GM12878 (cell line): Measurements from ENCODE around the gene PDCD1LG2. TPM values are rescaled to one million over a fixed set of nuclear protein-coding genes. Genes with fewer than 3 reads are reported as not detected.

ENCODE experiments used
- ATAC-seq: fragments of 200-7000 bp; cut with Tn5 transposase; 3 replicates; pipeline ENCODE4 v1.9.1; 2020; ENCODE audit warnings: mild to moderate bottlenecking, moderate library complexity
- BruUV-seq: library from RNA; stranded (reverse); fragments of 400-500 nt; replicated peaks from 2 replicates; lab custom pipeline; 2021; lab: Mats Ljungman, UMichigan
- CTCF ChIA-PET: fragments of 300-600 bp; sonication (Branson Sonifier 250); formaldehyde crosslinking; extraction: SDS; loops from one replicate; lab custom pipeline; 2021; ENCODE audit warnings: inconsistent platforms; lab: Yijun Ruan, JAX
- POLR2A ChIA-PET: fragments of 350-600 bp; formaldehyde crosslinking; extraction: SDS; loops from one replicate; lab custom pipeline; 2021; ENCODE audit warnings: inconsistent platforms; lab: Charles Lee
- RAD21 ChIA-PET: fragments of 300-600 bp; sonication (Branson Sonifier 250); formaldehyde crosslinking; loops from one replicate; lab custom pipeline; 2023; ENCODE audit warnings: antibody characterized with exemption; ENCODE audit not compliant: unreplicated experiment; lab: Charles Lee
- SMC1A ChIA-PET: fragments of 300-600 bp; sonication (Branson Sonifier 250); formaldehyde crosslinking; loops from one replicate; lab custom pipeline; 2023; ENCODE audit not compliant: unreplicated experiment, uncharacterized antibody; lab: Charles Lee
- DNase-seq: peaks from one replicate; pipeline ENCODE4 v3.0.0-alpha.2; 2011; ENCODE audit warnings: low read depth, low spot score
- FAIRE-seq: peaks from 3 replicates; lab custom pipeline; 2011; peaks lifted over from hg19 to GRCh38; lab: Jason Lieb, UNC
- H2AFZ ChIP-seq: 2 replicates; pipeline ENCODE4 v1.6.0; 2011; ENCODE audit warnings: low read depth, low read length, control low read depth; ENCODE audit not compliant: control insufficient read depth
- H3K27ac ChIP-seq: 2 replicates; pipeline ENCODE4 v1.5.1; 2011; ENCODE audit warnings: control low read depth; ENCODE audit not compliant: control insufficient read depth, insufficient read depth
- H3K27me3 ChIP-seq, 2 experiments: replicated peaks in 1 of 2; 2 replicates each; pipeline versions ENCODE4 v1.6.0 to v1.6.1; 2011; ENCODE audit warnings: low read length in 1 of 2; ENCODE audit not compliant: control insufficient read depth in 2 of 2, insufficient read depth in 2 of 2
- H3K36me3 ChIP-seq, 2 experiments: 2 replicates each; pipeline ENCODE4 v1.5.1; 2011; ENCODE audit warnings: low read length in 1 of 2; ENCODE audit not compliant: control insufficient read depth in 2 of 2, insufficient read depth in 2 of 2
- H3K4me1 ChIP-seq: 2 replicates; pipeline ENCODE4 v1.6.1; 2011; ENCODE audit warnings: mild to moderate bottlenecking, low read length, moderate library complexity, mixed read lengths; ENCODE audit not compliant: control insufficient read depth, insufficient read depth
- H3K4me2 ChIP-seq: 2 replicates; pipeline ENCODE4 v1.6.0; 2011; ENCODE audit warnings: control low read depth; ENCODE audit not compliant: control insufficient read depth, insufficient read depth
- H3K4me3 ChIP-seq: fragments of 200-600 bp; sonication (generic); 2 replicates; pipeline ENCODE4 v1.5.1; 2016
- H3K79me2 ChIP-seq: 2 replicates; pipeline ENCODE4 v1.6.0; 2011; ENCODE audit warnings: low read length; ENCODE audit not compliant: control insufficient read depth, insufficient read depth
- H3K9ac ChIP-seq: 2 replicates; pipeline ENCODE4 v1.8.0; 2011; ENCODE audit warnings: low read length, control low read depth, mixed read lengths; ENCODE audit not compliant: control insufficient read depth, insufficient read depth
- H3K9me3 ChIP-seq: replicated peaks from 3 replicates; pipeline ENCODE4 v1.5.1; 2011; ENCODE audit warnings: mild to moderate bottlenecking, low read length; ENCODE audit not compliant: control insufficient read depth, insufficient read depth
- H4K20me1 ChIP-seq: 2 replicates; pipeline ENCODE4 v1.6.0; 2011; ENCODE audit not compliant: control insufficient read depth, insufficient read depth
- BCLAF1 ChIP-seq: fragments of 450-650 bp; IDR thresholded peaks from 2 replicates; pipeline ENCODE4 v1.6.1; 2017; ENCODE audit warnings: antibody characterized with exemption, mild to moderate bottlenecking, moderate library complexity
- CHD4 ChIP-seq: fragments of 200-600 bp; sonication (generic); IDR thresholded peaks from 2 replicates; pipeline ENCODE4 v1.6.1; 2016; ENCODE audit warnings: mild to moderate bottlenecking
- E2F8 ChIP-seq: fragments of 450-650 bp; IDR thresholded peaks from 2 replicates; pipeline ENCODE4 v1.6.1; 2018; ENCODE audit warnings: mild to moderate bottlenecking, low read depth, moderate library complexity; ENCODE audit not compliant: partially characterized antibody
- KAT2A ChIP-seq: conservative IDR thresholded peaks from 2 replicates; pipeline ENCODE4 v1.6.1; 2011; ENCODE audit warnings: low read depth, low read length; ENCODE audit not compliant: control insufficient read depth
- RBBP5 ChIP-seq: fragments of 200-600 bp; sonication (generic); conservative IDR thresholded peaks from 2 replicates; pipeline ENCODE4 v1.6.1; 2016
- ZNF24 ChIP-seq: fragments of 450-650 bp; IDR thresholded peaks from 2 replicates; pipeline ENCODE4 v1.6.1; 2017; ENCODE audit warnings: antibody characterized with exemption, mild to moderate bottlenecking
- ZNF384 ChIP-seq: IDR thresholded peaks from 2 replicates; pipeline ENCODE4 v1.6.1; 2012; ENCODE audit warnings: low read depth, mild to moderate bottlenecking, low read length, improper control_type of control experiment, borderline replicate concordance
- WGBS: methylation state at CpG from one replicate; pipeline ENCODE4 v1.1.6; 2016; ENCODE audit warnings: low lambda C conversion rate; ENCODE audit not compliant: insufficient replicate concordance, insufficient coverage; ENCODE audit errors: missing lambda C conversion rate; 5-methylcytosine and 5-hydroxymethylcytosine counted together
- in situ Hi-C: fragments of 300-500 bp; cut with MboI; formaldehyde crosslinking; loops from 9 replicates; pipeline ENCODE4 v1.14.3; 2018; ENCODE audit warnings: mixed read lengths
- intact Hi-C: fragments of 100-400 bp; cut with micrococcal nuclease; formaldehyde crosslinking; loops from one replicate; pipeline ENCODE4 v1.14.2; 2022; ENCODE audit not compliant: unreplicated experiment
- polyA plus RNA-seq, 11 experiments: library from polyadenylated mRNA; depleted of rRNA in 4 of 11; unstranded in 6 of 11; stranded (reverse) in 5 of 11; fragments of >200 nt; fragmentation: Nextera tagmentation in 4 of 11; fragmentation: Illumina TruSeq in 1 of 11; extraction: Ambion mirVana in 4 of 11; extraction: Trizol in 1 of 11; gene quantifications; 1 replicate in 1 of 11; 2 replicates in 10 of 11; pipeline versions ENCODE4 v1.2.1 to v1.2.3, GENCODE V29; 2011 to 2016; ENCODE audit warnings: inconsistent platforms in 2 of 11, missing spikeins in 2 of 11, low read depth in 1 of 11
- total RNA-seq, 4 experiments: library from RNA; depleted of rRNA in 3 of 4; stranded (reverse); fragments of >200 nt in 3 of 4; fragmentation: Illumina TruSeq in 1 of 4; extraction: Trizol in 1 of 4; gene quantifications; 2 replicates each; pipeline versions ENCODE4 v1.2.1 to v1.2.3, GENCODE V29; 2013 to 2021

PDCD1LG2 gene
- total and polyA plus RNA-seq, 10 of the 15 experiments (the other 5 are each of a cell fraction or from before 2014, with no cell fraction given), result 1.5 to 37.3 (median 3.0) TPM

GRCh38 chr9:5480919-5481318 lies 29.4 kb upstream of the PDCD1LG2 start:
- intact Hi-C loops, result loop anchor here (1.0 to 2.0 kb wide), 3 partner anchors 11 to 29 kb away; partner anchors contain the start of gene PDCD1LG2
- peak; percentile 59 for ATAC-seq

More at GRCh38 chr9:5480919-5481318, 29.4 kb upstream of the PDCD1LG2 start:
- ChIA-PET RAD21 (interaction anchor here (0.9 to 4.0 kb wide), 18 partner anchors 9 to 124 kb away, joined by 3 to 47 read pairs (median 7); partner anchors contain the start of genes CD274 and PDCD1LG2), SMC1A (interaction anchor here (0.6 to 7.6 kb wide), 22 partner anchors 8 to 350 kb away, joined by 3 to 87 read pairs (median 8); partner anchors contain the start of genes CD274 and PDCD1LG2), CTCF (interaction anchor here (0.7 to 3.0 kb wide), 9 partner anchors 9 to 120 kb away, joined by 3 to 14 read pairs (median 5); no protein-coding TSS in a partner anchor), POLR2A (interaction anchor here (0.7 to 2.1 kb wide), 11 partner anchors 9 to 105 kb away, joined by 3 to 16 read pairs (median 7); partner anchors contain the start of gene PDCD1LG2)
- DNase-seq (no peak), FAIRE-seq (no peak)
- Histone ChIP-seq H3K36me3 (no peaks in the 10 kb centered on the region), H2AFZ (no peak overlapping the region), H3K9me3 (peaks cover 5% of the 10 kb centered on the region; the same call in 2 of the 3 replicates), H3K4me3 (no peak overlapping the region), H3K27ac (peak overlapping the region; percentile 62), H3K9ac (no peak overlapping the region), H3K79me2 (no peaks in the 10 kb centered on the region), H3K27me3 (no peaks in the 10 kb centered on the region), H4K20me1 (no peaks in the 10 kb centered on the region), H3K4me2 (no peak overlapping the region), H3K4me1 (peaks cover 27% of the 10 kb centered on the region)
- TF ChIP-seq BCLAF1 (no peak), ZNF384 (no peak), E2F8 (no peak), CHD4 (no peak), ZNF24 (no peak), KAT2A (no peak), RBBP5 (no peak)
- in situ Hi-C loops, result no loop called here
- WGBS, result 66% methylated on average over 4 of the region's 4 CpGs
- BruUV-seq, result no TSS peak
